Osteocyte (in vitro differentiated cells): ENCODE data around the gene DNAJA2. TPM values are rescaled to one million over a fixed set of nuclear protein-coding genes. Genes with fewer than 3 reads are reported as not detected.

Source experiments
- DNase-seq: peaks from one replicate; pipeline ENCODE4 v3.0.0; 2021; ENCODE audit warnings: mixed read lengths; ENCODE audit not compliant: unreplicated experiment; ENCODE audit errors: extremely low spot score
- H3K27ac Mint-ChIP-seq: one replicate; pipeline ENCODE4 v1.8.0; 2021; ENCODE audit warnings: mild to moderate bottlenecking, mixed read lengths; ENCODE audit not compliant: unreplicated experiment
- H3K27me3 Mint-ChIP-seq: one replicate; pipeline ENCODE4 v1.8.0; 2021; ENCODE audit warnings: mixed read lengths; ENCODE audit not compliant: unreplicated experiment
- H3K36me3 Mint-ChIP-seq: one replicate; pipeline ENCODE4 v1.8.0; 2021; ENCODE audit warnings: mixed read lengths; ENCODE audit not compliant: unreplicated experiment
- H3K4me1 Mint-ChIP-seq: one replicate; pipeline ENCODE4 v1.8.0; 2021; ENCODE audit warnings: mixed read lengths; ENCODE audit not compliant: unreplicated experiment
- H3K4me3 Mint-ChIP-seq: one replicate; pipeline ENCODE4 v1.8.0; 2021; ENCODE audit warnings: mild to moderate bottlenecking, moderate library complexity, mixed read lengths; ENCODE audit not compliant: unreplicated experiment
- H3K9me3 Mint-ChIP-seq: one replicate; pipeline ENCODE4 v1.8.0; 2021; ENCODE audit warnings: mixed read lengths; ENCODE audit not compliant: unreplicated experiment
- total RNA-seq: library from RNA; stranded (reverse); gene quantifications from 2 replicates; pipeline ENCODE4 v1.2.1, GENCODE V29; 2021
- TF ChIP-seq, protein P1 (sequence below): fragments of 200-600 bp; sonication (generic); IDR thresholded peaks from 2 replicates; pipeline ENCODE4 v1.5.0; 2021; ENCODE audit warnings: antibody characterized with exemption, mild to moderate bottlenecking, moderate library complexity

The DNAJA2 gene
- total RNA-seq, 1 donor from 2014 or later: 60.2 TPM

DNA sequence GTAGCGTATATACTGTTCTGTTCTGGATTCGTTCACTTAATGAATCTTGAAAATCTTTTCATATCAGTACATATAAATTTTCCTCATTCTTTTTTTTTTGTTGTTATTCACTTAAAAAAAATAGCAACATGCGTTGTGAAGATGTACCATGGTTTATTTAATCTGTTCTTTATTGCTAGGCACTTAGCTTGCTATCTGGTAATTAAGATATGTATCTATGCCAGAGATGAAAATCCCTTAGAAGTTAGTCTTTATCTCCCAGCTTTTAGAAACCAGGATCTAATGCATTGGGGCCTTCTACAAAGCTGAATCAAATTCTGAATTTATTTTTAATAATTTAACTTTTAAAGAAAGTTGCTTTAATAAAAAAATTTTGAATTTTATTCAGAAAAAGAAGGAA, 13.0 kb upstream of the DNAJA2 start:
- Mint-ChIP-seq H3K4me3 (no peak overlapping the region), H3K9me3 (no peaks in the 10 kb centered on the region), H3K27ac (no peak overlapping the region), H3K4me1 (peaks cover 2% of the 10 kb centered on the region), H3K27me3 (peaks cover 31% of the 10 kb centered on the region), H3K36me3 (no peaks in the 10 kb centered on the region)
- no peak for DNase-seq
- TF ChIP-seq, protein P1, sequence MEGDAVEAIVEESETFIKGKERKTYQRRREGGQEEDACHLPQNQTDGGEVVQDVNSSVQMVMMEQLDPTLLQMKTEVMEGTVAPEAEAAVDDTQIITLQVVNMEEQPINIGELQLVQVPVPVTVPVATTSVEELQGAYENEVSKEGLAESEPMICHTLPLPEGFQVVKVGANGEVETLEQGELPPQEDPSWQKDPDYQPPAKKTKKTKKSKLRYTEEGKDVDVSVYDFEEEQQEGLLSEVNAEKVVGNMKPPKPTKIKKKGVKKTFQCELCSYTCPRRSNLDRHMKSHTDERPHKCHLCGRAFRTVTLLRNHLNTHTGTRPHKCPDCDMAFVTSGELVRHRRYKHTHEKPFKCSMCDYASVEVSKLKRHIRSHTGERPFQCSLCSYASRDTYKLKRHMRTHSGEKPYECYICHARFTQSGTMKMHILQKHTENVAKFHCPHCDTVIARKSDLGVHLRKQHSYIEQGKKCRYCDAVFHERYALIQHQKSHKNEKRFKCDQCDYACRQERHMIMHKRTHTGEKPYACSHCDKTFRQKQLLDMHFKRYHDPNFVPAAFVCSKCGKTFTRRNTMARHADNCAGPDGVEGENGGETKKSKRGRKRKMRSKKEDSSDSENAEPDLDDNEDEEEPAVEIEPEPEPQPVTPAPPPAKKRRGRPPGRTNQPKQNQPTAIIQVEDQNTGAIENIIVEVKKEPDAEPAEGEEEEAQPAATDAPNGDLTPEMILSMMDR: no peak

DNA sequence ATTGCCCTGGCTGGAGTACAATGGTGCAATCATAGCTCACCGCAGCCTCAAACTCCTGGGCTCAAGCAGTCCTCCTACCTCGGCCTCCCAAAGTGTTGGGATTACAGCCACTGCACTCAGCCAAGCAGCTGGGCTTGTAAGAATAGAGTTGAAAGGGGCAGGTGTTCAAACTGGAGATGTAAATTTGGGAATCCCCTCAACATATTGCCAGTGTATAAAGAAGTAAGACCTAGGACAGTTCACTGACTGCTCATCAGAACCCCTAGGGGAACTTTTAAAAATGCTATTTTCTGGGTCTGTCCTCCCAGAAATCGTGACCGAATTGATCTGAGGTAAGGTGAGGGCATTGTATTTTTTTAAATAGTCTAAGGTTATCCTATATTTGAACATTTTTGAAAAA, 8.9 kb upstream of the DNAJA2 start:
- H3K4me1 Mint-ChIP-seq: peaks cover 2% of the 10 kb centered on the region
- TF ChIP-seq, protein P1: no peak
- H3K27me3 Mint-ChIP-seq: peaks cover 18% of the 10 kb centered on the region
- no peak overlapping the region for H3K4me3 Mint-ChIP-seq
- no peak overlapping the region for H3K27ac Mint-ChIP-seq
- H3K9me3 Mint-ChIP-seq: no peaks in the 10 kb centered on the region
- DNase-seq: no peak
- no peaks in the 10 kb centered on the region for H3K36me3 Mint-ChIP-seq

GRCh38 chr16:46980926-46981325, 7.5 kb upstream of the DNAJA2 start:
- Mint-ChIP-seq H3K9me3 (no peaks in the 10 kb centered on the region), H3K27ac (no peak overlapping the region), H3K36me3 (no peaks in the 10 kb centered on the region), H3K4me1 (no peaks in the 10 kb centered on the region), H3K4me3 (no peak overlapping the region), H3K27me3 (peaks cover 18% of the 10 kb centered on the region)
- TF ChIP-seq, protein P1: no peak
- DNase-seq: no peak

DNA sequence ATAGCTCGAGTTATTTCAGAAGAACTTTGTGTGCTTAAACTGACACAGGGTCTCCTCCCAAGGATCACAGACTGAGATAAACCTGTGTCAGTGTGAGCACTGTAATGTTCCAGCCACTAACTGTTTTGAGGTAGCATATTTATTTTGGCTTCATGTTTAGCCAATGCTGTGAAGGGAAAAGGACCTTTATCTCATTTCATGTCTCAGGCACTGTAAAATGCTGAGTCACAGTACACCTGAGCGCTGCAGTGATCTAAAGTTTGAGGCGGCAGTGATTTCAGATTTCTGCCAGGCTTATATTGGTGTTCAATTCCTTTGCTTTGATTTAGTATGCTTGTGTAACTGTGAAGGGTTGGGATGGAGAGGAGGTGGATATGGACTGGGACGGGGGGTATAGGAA, 3.1 kb upstream of the DNAJA2 start:
- DNase-seq: peak; percentile 7
- Mint-ChIP-seq H3K4me1 (peaks cover 17% of the 10 kb centered on the region), H3K9me3 (no peaks in the 10 kb centered on the region), H3K4me3 (no peak overlapping the region), H3K27me3 (no peaks in the 10 kb centered on the region), H3K36me3 (peaks cover 2% of the 10 kb centered on the region), H3K27ac (no peak overlapping the region)
- TF ChIP-seq, protein P1: no peak

- Mint-ChIP-seq H3K36me3 (peaks cover 7% of the 10 kb centered on the region), H3K4me3 (no peak overlapping the region), H3K9me3 (no peaks in the 10 kb centered on the region), H3K27me3 (no peaks in the 10 kb centered on the region), H3K4me1 (peaks cover 21% of the 10 kb centered on the region), H3K27ac (no peak overlapping the region)
- TF ChIP-seq, protein P1: no peak
- DNase-seq: no peak
These were observed 2.5 kb upstream of the DNAJA2 start for GRCh38 chr16:46975908-46976470.
